ENCODE results near the gene NUFIP1.

DNA sequence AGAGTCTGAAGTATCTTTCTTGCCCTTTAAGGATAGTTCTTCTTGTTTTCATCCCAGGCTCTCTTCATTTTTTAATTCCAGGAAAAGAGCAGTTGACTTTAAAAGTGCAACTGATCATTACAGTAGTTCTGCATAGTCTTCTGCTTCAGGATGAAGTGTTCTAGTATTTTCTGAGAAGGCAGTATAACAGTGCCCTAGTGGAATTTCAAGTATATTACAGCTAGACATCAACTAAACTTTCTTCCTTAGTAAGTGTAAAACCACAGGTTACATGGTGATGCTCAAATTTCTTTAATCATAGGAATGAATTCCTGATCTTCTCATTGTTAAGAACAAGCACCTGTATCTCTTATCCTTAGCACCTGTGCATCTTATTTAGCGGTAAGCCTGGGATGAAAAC, 10.9 kb downstream of the NUFIP1 start:
- TF ChIP-seq, protein P1, sequence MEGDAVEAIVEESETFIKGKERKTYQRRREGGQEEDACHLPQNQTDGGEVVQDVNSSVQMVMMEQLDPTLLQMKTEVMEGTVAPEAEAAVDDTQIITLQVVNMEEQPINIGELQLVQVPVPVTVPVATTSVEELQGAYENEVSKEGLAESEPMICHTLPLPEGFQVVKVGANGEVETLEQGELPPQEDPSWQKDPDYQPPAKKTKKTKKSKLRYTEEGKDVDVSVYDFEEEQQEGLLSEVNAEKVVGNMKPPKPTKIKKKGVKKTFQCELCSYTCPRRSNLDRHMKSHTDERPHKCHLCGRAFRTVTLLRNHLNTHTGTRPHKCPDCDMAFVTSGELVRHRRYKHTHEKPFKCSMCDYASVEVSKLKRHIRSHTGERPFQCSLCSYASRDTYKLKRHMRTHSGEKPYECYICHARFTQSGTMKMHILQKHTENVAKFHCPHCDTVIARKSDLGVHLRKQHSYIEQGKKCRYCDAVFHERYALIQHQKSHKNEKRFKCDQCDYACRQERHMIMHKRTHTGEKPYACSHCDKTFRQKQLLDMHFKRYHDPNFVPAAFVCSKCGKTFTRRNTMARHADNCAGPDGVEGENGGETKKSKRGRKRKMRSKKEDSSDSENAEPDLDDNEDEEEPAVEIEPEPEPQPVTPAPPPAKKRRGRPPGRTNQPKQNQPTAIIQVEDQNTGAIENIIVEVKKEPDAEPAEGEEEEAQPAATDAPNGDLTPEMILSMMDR (IDR thresholded peaks at IDR 0.05): no peak
- no peak for TF ChIP-seq POLR2A (IDR thresholded peaks at IDR 0.05)

All from ovary (tissue), 3 donors.